ENCODE results near the gene CD58. TPM values are rescaled to one million over a fixed set of nuclear protein-coding genes. Genes with fewer than 3 reads are reported as not detected.
"Not testable (repeated sequence)": the region's sequence is repeated elsewhere in the genome, so short reads cannot be mapped to it uniquely, and the experiment has no call there.

The CD58 gene
- polyA plus RNA-seq, 3 donors, result 81.0 to 168 (median 128) TPM

DNA sequence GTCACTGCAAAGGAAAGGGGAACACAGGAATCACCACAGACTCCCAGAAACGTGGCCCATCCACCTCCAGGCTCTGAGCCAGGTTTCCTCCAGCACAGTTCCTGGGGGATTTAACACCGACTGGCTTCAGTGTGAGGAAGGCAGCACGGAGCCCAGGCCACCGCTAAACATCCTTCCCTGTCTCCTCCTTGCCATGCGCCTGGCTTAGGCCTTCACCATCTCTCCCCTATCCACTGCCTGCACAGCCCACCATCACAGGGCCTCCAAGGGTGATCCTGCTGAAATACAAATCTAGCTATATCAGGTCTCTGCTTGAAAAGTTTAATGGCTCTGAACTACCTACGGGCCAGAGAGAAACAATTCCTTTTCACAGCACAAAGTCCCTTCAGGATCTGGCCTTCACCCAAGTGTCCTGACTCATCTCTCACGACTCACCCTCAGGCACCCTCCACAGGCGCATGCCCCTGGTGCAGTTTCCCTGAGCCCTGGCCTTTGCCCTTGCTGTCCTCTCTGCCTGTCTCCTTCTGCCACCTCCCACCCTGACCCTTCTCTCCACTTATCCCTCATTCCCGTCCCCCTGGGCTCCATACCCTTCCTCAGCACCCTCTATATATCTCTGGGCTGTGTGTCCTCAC lies 18.4 kb upstream of the CD58 start:
- peak in 1 of 3 donors; percentile 20 for DNase-seq
- 71% methylated on average over 8 of the region's 9 CpGs for whole genome bisulfite sequencing (ENCODE audit: insufficient coverage)
- peaks cover 22 to 28% of the 10 kb centered on the region in 2 donors for H3K4me1 ChIP-seq (ENCODE audit: control insufficient read depth in 1 of 2, insufficient read depth in 2 of 2, low read length in 2 of 2)
- H3K27me3 ChIP-seq (ENCODE audit: control insufficient read depth in 2 of 2, insufficient read depth in 2 of 2, low read length in 2 of 2); H3K36me3 ChIP-seq (replicated peaks in 1 of 2; ENCODE audit: control insufficient read depth in 1 of 2, insufficient read depth in 2 of 2, low read length in 2 of 2); H3K9ac ChIP-seq (ENCODE audit: insufficient read depth, low read length, poor library complexity, severe bottlenecking); H3K27ac ChIP-seq (ENCODE audit: low read depth in 1 of 2, low read length in 2 of 2); H3K27me3 Mint-ChIP-seq (ENCODE audit: low read depth in 3 of 3); H3K9me3 ChIP-seq (replicated peaks in 1 of 2; ENCODE audit: control insufficient read depth in 1 of 2, insufficient read depth in 1 of 2, low read length in 2 of 2); intact Hi-C loops (cut with micrococcal nuclease); H3K79me2 ChIP-seq (ENCODE audit: insufficient read depth, low read length); H3K4me3 ChIP-seq (replicated peaks in 1 of 3; ENCODE audit: low read depth in 2 of 3, low read length in 3 of 3); H4K20me1 ChIP-seq (ENCODE audit: insufficient read depth, low read length); H3K4me2 ChIP-seq (replicated peaks; ENCODE audit: extremely low read depth, low read length, poor library complexity, severe bottlenecking); H3K9me3 Mint-ChIP-seq; H2AFZ ChIP-seq (ENCODE audit: insufficient read depth, low read depth, low read length, poor library complexity, severe bottlenecking): not testable (repeated sequence)
- Mint-ChIP-seq H3K36me3 (peaks cover 0 to 15% of the 10 kb centered on the region in 2 donors), H3K4me1 (peaks cover 39% of the 10 kb centered on the region), H3K27ac (peak overlapping the region in 5 of 7 donors; percentile 45 to 83 (median 65)), H3K4me3 (peak overlapping the region in 1 of 2 donors; percentile 2)

DNA sequence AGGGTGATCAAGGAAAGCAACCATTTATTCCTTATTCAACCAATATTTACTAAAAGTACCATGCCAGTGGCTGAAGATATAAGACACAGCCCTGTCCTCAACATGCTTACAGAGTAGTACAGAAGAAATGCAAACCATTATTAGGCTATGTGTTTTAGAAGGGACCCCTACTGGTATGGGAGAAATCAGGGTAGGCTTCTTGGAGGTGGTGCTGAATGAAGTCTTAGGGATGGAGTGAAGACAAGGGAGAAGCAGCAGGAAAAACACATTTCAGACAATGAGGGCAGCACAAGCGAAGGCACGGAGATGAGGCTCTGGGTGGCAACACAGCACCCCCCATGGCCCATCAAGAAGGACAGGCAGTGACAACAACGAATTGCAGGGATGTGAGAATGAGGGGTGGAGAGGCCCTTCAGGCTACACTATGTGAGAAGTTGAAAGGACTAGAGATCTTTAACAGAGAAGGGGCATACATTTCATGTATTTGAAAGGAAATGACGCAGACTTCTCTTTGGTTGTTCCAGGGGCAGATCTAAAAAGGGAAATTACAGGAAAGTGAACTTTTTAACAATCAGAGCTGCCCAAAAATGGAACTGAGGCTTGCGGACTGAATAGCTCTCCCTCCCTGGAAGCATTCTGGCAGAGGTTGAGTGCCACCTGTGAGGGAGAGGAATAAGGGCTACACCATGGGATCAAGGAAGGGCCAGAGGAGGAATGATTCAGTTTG lies 16.8 kb upstream of the CD58 start:
- Mint-ChIP-seq H3K36me3 (peaks cover 0 to 11% of the 10 kb centered on the region in 2 donors), H3K4me1 (peaks cover 39% of the 10 kb centered on the region), H3K27ac (peak overlapping the region; percentile 87 to 95 (median 93)), H3K4me3 (peak overlapping the region; percentile 60 to 86), H3K9me3 (peaks cover 0 to 6% (median 0%) of the 10 kb centered on the region in 7 donors), H3K27me3 (ENCODE audit: low read depth in 3 of 3) (peaks cover 0 to 4% (median 2%) of the 10 kb centered on the region in 3 donors)
- Histone ChIP-seq H3K9me3 (replicated peaks in 1 of 2; ENCODE audit: control insufficient read depth in 1 of 2, insufficient read depth in 1 of 2, low read length in 2 of 2) (no peaks in the 10 kb centered on the region), H3K79me2 (ENCODE audit: insufficient read depth, low read length) (no peaks in the 10 kb centered on the region), H3K27ac (ENCODE audit: low read depth in 1 of 2, low read length in 2 of 2) (peak overlapping the region; percentile 30 to 69), H4K20me1 (ENCODE audit: insufficient read depth, low read length) (no peaks in the 10 kb centered on the region), H3K36me3 (replicated peaks in 1 of 2; ENCODE audit: control insufficient read depth in 1 of 2, insufficient read depth in 2 of 2, low read length in 2 of 2) (no peaks in the 10 kb centered on the region), H3K9ac (ENCODE audit: insufficient read depth, low read length, poor library complexity, severe bottlenecking) (peak overlapping the region; percentile 15), H3K4me3 (replicated peaks in 1 of 3; ENCODE audit: low read depth in 2 of 3, low read length in 3 of 3) (peak overlapping the region in 1 of 3 experiments; percentile 52), H3K4me1 (ENCODE audit: control insufficient read depth in 1 of 2, insufficient read depth in 2 of 2, low read length in 2 of 2) (peaks cover 22 to 28% of the 10 kb centered on the region in 2 donors), H3K4me2 (replicated peaks; ENCODE audit: extremely low read depth, low read length, poor library complexity, severe bottlenecking) (peak overlapping the region; percentile 36), H3K27me3 (ENCODE audit: control insufficient read depth in 2 of 2, insufficient read depth in 2 of 2, low read length in 2 of 2) (no peaks in the 10 kb centered on the region), H2AFZ (ENCODE audit: insufficient read depth, low read depth, low read length, poor library complexity, severe bottlenecking) (peak overlapping the region; percentile 72)
- WGBS (ENCODE audit: insufficient coverage), result 51% methylated on average over 4 of the region's 5 CpGs
- DNase-seq, result peak in 2 of 3 donors; percentile 49 to 55
- no peak for TF ChIP-seq CTCF (IDR thresholded peaks at IDR 0.05)
- intact Hi-C loops (cut with micrococcal nuclease), result no loop called here

Data from CD14-positive monocyte (primary cell).